ENCODE measurements around the gene MGRN1.

MGRN1 gene

GRCh38 chr16:4666537-4667202 is 42.0 kb downstream of the MGRN1 start:
- H3K27ac ChIP-seq (ENCODE audit: low read depth, low read length): no peak overlapping the region
- 95% methylated on average over 20 of the region's 20 CpGs for WGBS

GRCh38 chr16:4667203-4667963 is 42.8 kb downstream of the MGRN1 start:
- 94% methylated on average over 20 of the region's 20 CpGs for WGBS
- H3K4me1 ChIP-seq (ENCODE audit: insufficient read depth, low read length): no peaks in the 10 kb centered on the region
- peaks cover 71% of the 10 kb centered on the region for H3K36me3 ChIP-seq (ENCODE audit: insufficient read depth, low read length)
- no peaks in the 10 kb centered on the region for H3K9me3 ChIP-seq (ENCODE audit: insufficient read depth, low read depth, low read length)
- H3K27ac ChIP-seq (ENCODE audit: low read depth, low read length): no peak overlapping the region
- H3K4me3 ChIP-seq (ENCODE audit: low read length): no peak overlapping the region
- H3K9ac ChIP-seq (ENCODE audit: low read depth, low read length): no peak overlapping the region
- no peaks in the 10 kb centered on the region for H3K27me3 ChIP-seq (ENCODE audit: insufficient read depth, low read length)

More at GRCh38 chr16:4666537-4667202, 42.0 kb downstream of the MGRN1 start:
- H3K9ac ChIP-seq (ENCODE audit: low read depth, low read length): no peak overlapping the region
- no peak overlapping the region for H3K4me3 ChIP-seq (ENCODE audit: low read length)
- H3K36me3 ChIP-seq (ENCODE audit: insufficient read depth, low read length): peaks cover 67% of the 10 kb centered on the region
- no peaks in the 10 kb centered on the region for H3K27me3 ChIP-seq (ENCODE audit: insufficient read depth, low read length)
- H3K4me1 ChIP-seq (ENCODE audit: insufficient read depth, low read length): no peaks in the 10 kb centered on the region
- H3K9me3 ChIP-seq (ENCODE audit: insufficient read depth, low read depth, low read length): no peaks in the 10 kb centered on the region

GRCh38 chr16:4668313-4668960 is 43.8 kb downstream of the MGRN1 start:
- 94% methylated on average over 10 of the region's 10 CpGs for WGBS
- Histone ChIP-seq H3K27me3 (ENCODE audit: insufficient read depth, low read length) (no peaks in the 10 kb centered on the region), H3K4me1 (ENCODE audit: insufficient read depth, low read length) (no peaks in the 10 kb centered on the region), H3K9me3 (ENCODE audit: insufficient read depth, low read depth, low read length) (no peaks in the 10 kb centered on the region), H3K9ac (ENCODE audit: low read depth, low read length) (no peak overlapping the region), H3K27ac (ENCODE audit: low read depth, low read length) (no peak overlapping the region), H3K36me3 (ENCODE audit: insufficient read depth, low read length) (peaks cover 76% of the 10 kb centered on the region), H3K4me3 (ENCODE audit: low read length) (no peak overlapping the region)

- Histone ChIP-seq H3K4me3 (ENCODE audit: low read length) (no peak overlapping the region), H3K4me1 (ENCODE audit: insufficient read depth, low read length) (no peaks in the 10 kb centered on the region; the same call in 1 of the 2 replicates), H3K27ac (ENCODE audit: low read depth, low read length) (no peak overlapping the region), H3K9ac (ENCODE audit: low read depth, low read length) (no peak overlapping the region; the same call in 1 of the 2 replicates), H3K27me3 (ENCODE audit: insufficient read depth, low read length) (no peaks in the 10 kb centered on the region), H3K9me3 (ENCODE audit: insufficient read depth, low read depth, low read length) (no peaks in the 10 kb centered on the region), H3K36me3 (ENCODE audit: insufficient read depth, low read length) (peaks cover 51% of the 10 kb centered on the region)
- 95% methylated on average over 33 of the region's 33 CpGs for WGBS
These were observed 48.9 kb downstream of the MGRN1 start for GRCh38 chr16:4673387-4674046.

DNA sequence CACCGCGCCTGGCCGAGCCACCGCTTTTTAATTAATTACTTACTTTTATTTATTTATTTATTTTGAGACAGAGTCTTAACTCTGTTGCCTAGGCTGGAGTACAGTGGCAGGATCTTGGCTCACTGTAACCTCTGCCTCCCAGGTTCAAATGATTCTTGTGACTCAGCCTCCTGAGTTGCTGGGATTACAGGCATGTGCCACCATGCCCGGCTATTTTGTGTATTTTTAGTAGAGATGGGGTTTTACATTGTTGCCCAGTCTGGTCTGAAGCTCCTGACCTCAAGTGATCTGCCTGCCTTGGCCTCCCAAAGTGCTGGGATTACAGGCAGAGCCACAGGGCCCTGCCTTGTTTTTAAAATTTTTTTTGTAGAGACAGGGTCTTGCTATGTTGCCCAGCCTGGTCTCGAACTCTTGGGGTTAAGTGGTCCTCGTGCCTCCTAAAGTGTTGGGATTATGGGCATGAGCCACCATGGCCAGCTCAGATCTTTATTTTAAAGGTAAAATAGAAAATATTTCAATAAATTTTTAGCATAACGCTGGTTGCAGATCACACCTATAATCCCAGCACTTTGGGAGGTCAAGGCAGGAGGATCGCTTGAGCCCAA is 50.4 kb downstream of the MGRN1 start:
- 95% methylated on average over 5 of the region's 9 CpGs for WGBS
- Histone ChIP-seq H3K9ac (ENCODE audit: low read depth, low read length) (no peak overlapping the region), H3K9me3 (ENCODE audit: insufficient read depth, low read depth, low read length) (no peaks in the 10 kb centered on the region), H3K4me1 (ENCODE audit: insufficient read depth, low read length) (no peaks in the 10 kb centered on the region; the same call in 1 of the 2 replicates), H3K27ac (ENCODE audit: low read depth, low read length) (no peak overlapping the region), H3K27me3 (ENCODE audit: insufficient read depth, low read length) (no peaks in the 10 kb centered on the region), H3K4me3 (ENCODE audit: low read length) (no peak overlapping the region), H3K36me3 (ENCODE audit: insufficient read depth, low read length) (peaks cover 38% of the 10 kb centered on the region)

DNA sequence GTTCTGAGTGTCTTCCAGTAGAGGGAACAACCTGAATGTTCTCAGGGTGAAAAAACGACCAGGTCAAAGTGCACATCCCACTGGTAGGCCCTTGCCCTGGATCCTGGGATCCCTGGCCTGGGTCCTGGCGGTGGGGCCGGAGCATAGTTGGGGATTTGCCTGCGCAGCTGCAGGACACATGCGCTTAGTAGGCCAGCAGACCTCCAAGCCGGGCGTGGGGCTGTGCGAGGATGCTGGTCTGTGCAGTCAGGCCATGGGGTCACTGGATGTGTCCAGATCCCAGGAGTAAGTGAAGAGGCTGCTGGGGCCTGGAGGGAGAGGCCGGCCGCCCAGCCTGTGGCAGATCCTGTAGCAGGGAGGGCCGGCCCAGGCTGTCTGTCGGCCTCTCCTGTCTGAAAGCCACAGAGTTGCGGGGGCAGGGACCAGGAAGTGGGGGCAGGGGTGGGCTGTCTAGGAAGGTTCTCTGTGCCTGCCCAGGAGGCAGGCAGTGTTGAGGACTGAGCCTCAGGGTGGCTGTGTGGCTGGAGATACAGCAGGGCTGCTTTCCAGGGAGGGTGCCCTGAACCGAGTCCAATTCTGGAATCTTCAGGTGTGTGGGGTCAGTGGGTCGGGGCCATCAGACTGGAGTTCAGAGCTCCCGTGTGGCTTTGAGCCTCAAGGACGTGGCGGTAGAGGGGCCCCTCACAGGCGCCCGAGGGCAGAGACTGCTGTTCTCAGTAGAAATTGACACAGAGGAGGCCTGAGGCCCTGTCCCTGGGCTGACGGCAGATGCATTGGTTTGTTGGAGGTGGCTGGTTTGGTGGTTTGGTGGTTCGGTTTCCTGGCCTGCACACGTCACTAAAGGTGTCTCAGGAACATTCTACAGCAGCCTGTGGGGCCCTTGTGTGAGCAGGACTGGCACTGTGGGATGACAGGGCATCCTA is 51.5 kb downstream of the MGRN1 start:
- Histone ChIP-seq H3K9me3 (ENCODE audit: insufficient read depth, low read depth, low read length) (no peaks in the 10 kb centered on the region), H3K9ac (ENCODE audit: low read depth, low read length) (peak overlapping the region; percentile 24; the same call in 1 of the 2 replicates), H3K36me3 (ENCODE audit: insufficient read depth, low read length) (peaks cover 30% of the 10 kb centered on the region; the same call in 1 of the 2 replicates), H3K4me1 (ENCODE audit: insufficient read depth, low read length) (no peaks in the 10 kb centered on the region; the same call in 1 of the 2 replicates), H3K4me3 (ENCODE audit: low read length) (no peak overlapping the region), H3K27ac (ENCODE audit: low read depth, low read length) (no peak overlapping the region; the same call in 1 of the 2 replicates), H3K27me3 (ENCODE audit: insufficient read depth, low read length) (no peaks in the 10 kb centered on the region)
- 85% methylated on average over 23 of the region's 23 CpGs for WGBS

DNA sequence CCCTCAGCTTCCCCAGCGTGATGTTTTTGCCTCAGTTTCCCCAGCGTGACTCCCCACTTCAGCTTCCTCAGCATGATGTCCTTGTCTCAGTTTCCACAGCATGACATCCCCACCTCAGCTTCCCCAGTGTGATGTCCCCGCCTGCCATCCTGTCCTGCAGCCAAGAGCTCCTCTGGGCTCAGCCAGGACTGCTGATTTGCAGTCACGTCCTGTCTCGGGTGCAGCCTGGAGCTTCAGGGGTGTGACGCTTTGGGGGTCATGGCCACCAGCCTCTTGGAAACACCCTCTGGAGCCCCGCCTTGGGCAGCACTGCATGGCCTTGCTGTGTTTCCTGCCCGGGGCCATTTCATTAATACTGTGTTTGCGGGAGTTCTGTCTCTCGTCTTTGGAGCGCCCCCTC is 52.2 kb downstream of the MGRN1 start:
- Histone ChIP-seq H3K27ac (ENCODE audit: low read depth, low read length) (no peak overlapping the region), H3K27me3 (ENCODE audit: insufficient read depth, low read length) (no peaks in the 10 kb centered on the region), H3K4me3 (ENCODE audit: low read length) (no peak overlapping the region), H3K36me3 (ENCODE audit: insufficient read depth, low read length) (peaks cover 24% of the 10 kb centered on the region; the same call in 1 of the 2 replicates), H3K9me3 (ENCODE audit: insufficient read depth, low read depth, low read length) (no peaks in the 10 kb centered on the region), H3K9ac (ENCODE audit: low read depth, low read length) (no peak overlapping the region), H3K4me1 (ENCODE audit: insufficient read depth, low read length) (no peaks in the 10 kb centered on the region; the same call in 1 of the 2 replicates)
- WGBS: 91% methylated on average over 11 of the region's 11 CpGs

GRCh38 chr16:4677390-4677789 is 52.8 kb downstream of the MGRN1 start:
- Histone ChIP-seq H3K4me3 (ENCODE audit: low read length) (no peak overlapping the region), H3K36me3 (ENCODE audit: insufficient read depth, low read length) (peaks cover 21% of the 10 kb centered on the region; the same call in 1 of the 2 replicates), H3K27me3 (ENCODE audit: insufficient read depth, low read length) (no peaks in the 10 kb centered on the region), H3K27ac (ENCODE audit: low read depth, low read length) (no peak overlapping the region), H3K9ac (ENCODE audit: low read depth, low read length) (no peak overlapping the region), H3K9me3 (ENCODE audit: insufficient read depth, low read depth, low read length) (no peaks in the 10 kb centered on the region), H3K4me1 (ENCODE audit: insufficient read depth, low read length) (no peaks in the 10 kb centered on the region; the same call in 1 of the 2 replicates)
- WGBS: 96% methylated on average over 17 of the region's 17 CpGs

DNA sequence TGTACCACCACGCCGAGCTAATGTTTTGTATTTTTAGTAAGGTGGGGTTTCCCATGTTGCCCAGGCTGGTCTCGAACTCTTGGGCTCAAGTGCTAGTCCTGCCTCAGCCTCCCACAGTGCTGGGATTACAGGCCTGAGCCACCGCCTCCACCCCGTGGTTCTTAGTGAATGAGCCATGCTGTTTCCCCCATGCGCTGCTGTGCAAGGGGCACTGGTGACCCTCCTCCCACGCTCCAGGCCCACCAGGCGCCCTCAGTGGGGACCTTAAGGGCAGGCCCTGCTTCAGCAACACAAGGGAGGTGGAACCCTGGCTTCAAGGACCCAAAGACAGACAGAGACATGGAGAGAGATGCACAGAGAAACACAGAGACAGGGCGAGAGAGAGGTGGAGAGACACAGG is 53.4 kb downstream of the MGRN1 start:
- H3K9me3 ChIP-seq (ENCODE audit: insufficient read depth, low read depth, low read length): no peaks in the 10 kb centered on the region
- no peaks in the 10 kb centered on the region for H3K27me3 ChIP-seq (ENCODE audit: insufficient read depth, low read length)
- H3K4me3 ChIP-seq (ENCODE audit: low read length): no peak overlapping the region
- H3K4me1 ChIP-seq (ENCODE audit: insufficient read depth, low read length): no peaks in the 10 kb centered on the region; the same call in 1 of the 2 replicates
- H3K27ac ChIP-seq (ENCODE audit: low read depth, low read length): no peak overlapping the region
- H3K36me3 ChIP-seq (ENCODE audit: insufficient read depth, low read length): peaks cover 21% of the 10 kb centered on the region
- WGBS: 93% methylated on average over 9 of the region's 9 CpGs
- no peak overlapping the region for H3K9ac ChIP-seq (ENCODE audit: low read depth, low read length)

DNA sequence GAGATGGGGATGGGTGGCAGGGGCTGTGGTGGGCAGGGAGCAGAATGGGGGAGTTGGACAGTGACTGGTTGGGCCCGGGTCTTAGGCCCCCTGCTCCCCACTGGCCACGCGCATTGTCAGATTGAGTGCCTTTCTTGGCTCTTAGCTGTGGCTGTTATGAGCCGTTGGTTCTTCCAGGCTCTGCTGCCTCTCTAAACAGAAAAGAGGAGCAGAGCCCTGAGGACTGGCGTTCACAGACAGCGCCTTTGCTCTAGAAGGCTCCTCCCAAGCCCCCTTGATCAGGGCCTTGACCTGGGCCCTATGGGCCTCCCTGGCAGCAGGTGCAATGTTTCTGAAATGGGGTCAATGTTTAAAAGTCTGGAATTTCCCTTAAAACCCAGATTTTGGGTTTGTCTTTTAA is 54.0 kb downstream of the MGRN1 start:
- Histone ChIP-seq H3K9me3 (ENCODE audit: insufficient read depth, low read depth, low read length) (no peaks in the 10 kb centered on the region), H3K9ac (ENCODE audit: low read depth, low read length) (no peak overlapping the region), H3K27ac (ENCODE audit: low read depth, low read length) (no peak overlapping the region), H3K4me1 (ENCODE audit: insufficient read depth, low read length) (no peaks in the 10 kb centered on the region; the same call in 1 of the 2 replicates), H3K27me3 (ENCODE audit: insufficient read depth, low read length) (no peaks in the 10 kb centered on the region), H3K36me3 (ENCODE audit: insufficient read depth, low read length) (peaks cover 22% of the 10 kb centered on the region), H3K4me3 (ENCODE audit: low read length) (no peak overlapping the region)
- 95% methylated on average over 6 of the region's 6 CpGs for WGBS
